Activated CD8-positive, alpha-beta memory T cell treated with anti-CD3 and anti-CD28 coated beads for 48 hours (primary cell): Measurements from ENCODE around the gene KIF27.
"Not testable (repeated sequence)": the region's sequence is repeated elsewhere in the genome, so short reads cannot be mapped to it uniquely, and the experiment has no call there.

ENCODE experiments used
- DNase-seq, 3 experiments: peaks; one replicate each; pipeline ENCODE4 v3.0.0-alpha.2; 2020; ENCODE audit warnings: low read depth in 2 of 3, low spot score in 2 of 3

KIF27 gene

DNA sequence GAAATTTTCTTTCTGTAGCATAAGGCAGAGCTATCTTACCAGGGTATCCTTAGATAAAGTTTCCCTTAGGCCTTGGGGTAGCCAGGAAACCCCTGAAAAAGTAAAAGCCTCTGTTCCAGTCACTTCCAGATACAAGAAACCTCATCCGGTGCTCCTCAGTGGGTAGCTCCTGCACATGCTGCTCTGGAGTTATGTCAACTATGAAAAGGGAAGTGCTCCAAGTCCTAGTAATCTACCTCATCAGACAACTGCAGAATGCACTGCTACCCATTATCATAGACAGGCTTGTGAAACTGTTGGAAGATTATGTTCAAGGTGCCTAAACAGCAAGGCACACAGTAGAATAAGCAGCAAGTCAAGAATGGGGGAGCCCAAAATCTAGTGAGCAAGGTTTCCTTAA, 112.0 kb downstream of the KIF27 start:
- DNase-seq, result not testable (repeated sequence)

DNA sequence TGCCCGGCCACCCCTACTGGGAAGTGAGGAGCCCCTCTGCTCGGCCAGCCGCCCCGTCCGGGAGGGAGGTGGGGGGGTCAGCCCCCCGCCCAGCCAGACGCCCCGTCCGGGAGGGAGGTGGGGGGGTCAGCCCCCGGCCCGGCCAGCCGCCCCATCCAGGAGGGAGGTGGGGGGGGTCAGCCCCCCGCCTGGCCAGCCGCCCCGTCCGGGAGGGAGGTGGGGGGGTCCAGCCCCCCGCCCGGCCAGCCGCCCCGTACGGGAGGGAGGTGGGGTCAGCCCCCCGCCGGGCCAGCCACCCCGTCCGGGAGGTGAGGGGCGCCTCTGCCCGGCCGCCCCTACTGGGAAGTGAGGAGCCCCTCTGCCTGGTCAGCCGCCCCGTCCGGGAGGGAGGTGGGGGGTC, 116.8 kb downstream of the KIF27 start:
- DNase-seq, result not testable (repeated sequence)

DNA sequence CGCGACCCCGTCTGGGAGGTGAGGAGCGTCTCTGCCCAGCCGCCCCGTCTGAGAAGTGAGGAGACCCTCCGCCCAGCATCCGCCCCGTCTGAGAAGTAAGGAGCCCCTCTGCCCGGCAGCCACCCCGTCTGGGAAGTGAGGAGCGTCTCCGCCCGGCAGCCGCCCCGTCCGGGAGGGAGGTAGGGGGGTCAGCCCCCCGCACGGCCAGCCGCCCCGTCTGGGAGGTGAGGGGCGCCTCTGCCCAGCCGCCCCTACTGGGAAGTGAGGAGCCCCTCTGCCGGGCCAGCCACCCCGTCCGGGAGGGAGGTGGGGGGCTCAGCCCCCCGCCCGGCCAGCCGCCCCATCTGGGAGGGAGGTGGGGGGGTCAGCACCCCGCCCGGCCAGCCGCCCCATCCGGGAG, 117.3 kb downstream of the KIF27 start:
- DNase-seq, result not testable (repeated sequence)

DNA sequence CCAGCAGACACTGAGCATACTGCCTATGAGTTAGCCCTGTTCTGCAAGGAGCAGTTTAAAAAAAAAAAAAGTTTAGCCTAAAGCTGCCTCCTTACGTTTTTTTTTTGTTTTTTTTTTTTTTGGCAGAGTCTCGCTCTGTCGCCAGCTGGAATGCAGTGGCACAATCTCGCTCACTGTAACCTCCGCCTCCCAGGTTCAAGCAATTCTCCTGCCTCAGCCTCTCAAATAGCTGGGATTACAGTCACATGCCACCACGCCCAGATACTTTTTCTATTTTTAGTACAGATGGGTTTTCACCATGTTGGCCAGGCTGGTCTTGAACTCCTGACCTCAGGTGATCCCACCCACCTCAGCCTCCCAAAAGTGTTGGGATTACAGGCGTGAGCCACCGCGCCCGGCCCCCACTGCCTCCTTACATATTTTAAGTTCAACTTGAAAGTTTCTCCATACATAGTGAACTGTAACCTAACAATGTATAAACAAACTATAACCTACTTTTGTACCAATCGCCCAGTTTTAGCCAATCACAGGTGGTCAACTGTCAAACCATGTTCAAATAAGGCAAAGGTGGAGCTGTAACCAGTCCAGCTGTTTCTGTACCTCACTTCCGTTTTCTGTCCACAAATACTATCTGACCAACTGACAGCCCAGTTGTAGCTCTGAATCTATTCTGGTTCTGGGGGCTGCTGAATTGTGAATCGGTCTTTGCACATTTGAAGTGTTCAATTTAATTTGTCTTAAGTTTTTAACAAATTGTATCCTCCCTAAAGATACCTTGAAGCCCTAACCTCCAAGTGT, 120.8 kb downstream of the KIF27 start:
- DNase-seq, result no peak

DNA sequence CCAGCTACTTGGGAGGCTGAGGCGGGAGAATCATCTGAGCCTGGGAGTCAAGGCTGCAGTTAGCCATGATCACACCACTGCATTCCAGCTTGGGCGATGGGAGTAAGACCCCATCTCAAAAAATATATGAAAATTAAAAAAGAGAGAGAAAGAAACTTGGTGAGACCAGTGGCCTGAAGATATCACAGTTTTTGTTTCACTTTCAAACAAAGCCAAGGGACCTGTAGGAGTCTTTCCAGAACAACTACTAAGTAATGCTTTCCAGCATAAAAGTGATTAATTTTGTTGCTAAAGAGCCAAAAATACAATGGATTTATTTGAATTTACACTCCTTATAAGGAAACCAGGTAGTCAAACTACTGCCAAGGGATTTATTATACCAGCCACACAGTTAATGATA, 127.2 kb downstream of the KIF27 start:
- no peak for DNase-seq

DNA sequence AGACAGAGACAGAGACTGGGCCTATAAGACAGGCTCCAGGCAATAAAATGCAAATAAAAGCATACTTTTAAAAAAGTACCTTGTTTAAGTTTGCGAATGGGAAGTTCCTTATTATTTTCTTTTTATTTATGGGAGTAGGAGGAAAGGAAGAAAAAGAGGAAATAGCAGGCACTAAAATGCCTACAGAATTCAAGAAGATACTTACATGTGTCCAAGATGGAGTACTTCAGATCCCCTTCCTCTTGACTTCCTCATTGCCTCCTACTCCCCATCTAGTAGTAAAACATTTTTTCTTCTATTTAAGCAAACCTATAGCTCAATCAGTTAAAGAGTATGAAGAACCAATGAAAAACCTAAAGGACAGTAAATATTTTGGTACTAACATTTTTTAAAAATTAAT, 128.5 kb downstream of the KIF27 start:
- no peak for DNase-seq
